Vagina (tissue), 2 donors: ENCODE measurements around the gene SKAP1. TPM values are rescaled to one million over a fixed set of nuclear protein-coding genes. Genes with fewer than 3 reads are reported as not detected.
"Not testable (repeated sequence)": the region's sequence is repeated elsewhere in the genome, so short reads cannot be mapped to it uniquely, and the experiment has no call there.

Source experiments
- DNase-seq, 2 donors: peaks; one replicate each; pipeline ENCODE4 v3.0.0-alpha.2; 2017; ENCODE audit errors: extremely low spot score in 2 of 2
- H3K27ac ChIP-seq: fragments of 200-600 bp; sonication (generic); one replicate; pipeline ENCODE4 v1.5.1; 2019
- H3K27me3 ChIP-seq: fragments of 200-600 bp; sonication (generic); one replicate; pipeline ENCODE4 v1.5.1; 2019
- H3K36me3 ChIP-seq, 2 donors: fragments of 200-600 bp; sonication (generic); one replicate each; pipeline ENCODE4 v1.5.1; 2017 to 2019
- H3K4me1 ChIP-seq: fragments of 200-600 bp; sonication (generic); one replicate; pipeline ENCODE4 v1.5.1; 2019
- H3K4me3 ChIP-seq, 2 donors: fragments of 200-600 bp; sonication (generic); 1 replicate in 1 of 2; 2 replicates in 1 of 2; pipeline ENCODE4 v1.5.1; 2016 to 2019
- H3K9me3 ChIP-seq: fragments of 200-600 bp; sonication (generic); one replicate; pipeline ENCODE4 v1.5.1; 2019
- POLR2A ChIP-seq, 2 donors: fragments of 450-650 bp; IDR thresholded peaks; one replicate each; pipeline ENCODE4 v1.6.1; 2017; ENCODE audit warnings: antibody characterized with exemption in 2 of 2, mild to moderate bottlenecking in 2 of 2, moderate library complexity in 2 of 2
- POLR2AphosphoS5 ChIP-seq, 2 donors: sonication (generic); formaldehyde crosslinking; IDR thresholded peaks; one replicate each; pipeline ENCODE4 v1.9.0; 2017; ENCODE audit warnings: antibody characterized with exemption in 2 of 2, mild to moderate bottlenecking in 2 of 2, low read depth in 1 of 2; ENCODE audit not compliant: insufficient read depth in 1 of 2
- intact Hi-C: fragments of 100-400 bp; cut with DNase I; formaldehyde crosslinking; loops from one replicate; pipeline ENCODE4 v1.15.1; 2023
- total RNA-seq: library from RNA; depleted of rRNA; stranded (reverse); fragments of >200 nt; gene quantifications from one replicate; pipeline ENCODE4 v1.2.3, GENCODE V29; 2016
- TF ChIP-seq, protein P1 (sequence below), 3 experiments: fragments of 450-650 bp in 2 of 3; fragments of 200-600 bp in 1 of 3; sonication (generic) in 1 of 3; IDR thresholded peaks; one replicate each; pipeline ENCODE4 v1.5.1; 2017 to 2019; ENCODE audit warnings: antibody characterized with exemption in 3 of 3, mild to moderate bottlenecking in 2 of 3, moderate library complexity in 2 of 3

SKAP1 gene
- total RNA-seq, 1 donor from 2014 or later: 5.6 TPM

DNA sequence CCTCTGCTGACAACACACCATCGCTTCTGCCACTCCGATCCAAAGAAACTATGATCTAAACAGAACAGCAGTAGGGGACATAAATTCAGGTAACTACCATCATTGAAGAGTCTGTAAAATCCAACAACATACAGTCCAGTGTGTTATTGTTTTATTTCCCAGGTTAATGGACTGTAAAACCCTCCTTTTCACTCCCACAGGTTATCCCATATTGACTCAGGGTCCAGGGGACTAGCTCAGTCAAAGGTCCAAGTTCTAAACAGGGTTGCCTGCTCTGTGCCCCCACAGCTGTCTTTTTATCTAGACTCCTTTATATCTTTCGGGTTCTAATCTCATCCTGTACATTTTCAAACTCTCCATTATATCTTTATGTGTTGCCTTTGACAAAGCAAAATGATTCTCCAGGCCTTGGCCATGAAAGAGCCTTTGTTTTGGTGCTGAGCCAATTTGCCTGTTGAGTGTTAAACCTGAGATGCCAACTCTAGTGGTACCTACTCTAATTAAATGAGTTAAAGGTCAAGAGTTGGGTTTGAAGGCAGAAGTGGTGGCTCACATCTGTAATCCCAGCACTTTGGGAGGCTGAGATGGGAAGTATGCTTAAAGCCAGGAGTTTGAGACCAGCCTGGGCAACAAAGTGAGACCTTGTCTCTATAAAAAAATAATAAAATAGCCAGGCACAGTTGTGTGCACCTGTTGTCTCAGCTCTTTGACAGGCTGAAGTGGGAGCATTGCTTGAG lies 242.0 kb downstream of the SKAP1 start:
- no peaks in the 10 kb centered on the region for H3K27me3 ChIP-seq
- no peak for DNase-seq
- no peak overlapping the region for H3K4me3 ChIP-seq
- intact Hi-C loops: no loop called here
- H3K36me3 ChIP-seq: no peaks in the 10 kb centered on the region
- no peaks in the 10 kb centered on the region for H3K4me1 ChIP-seq
- TF ChIP-seq POLR2A (IDR thresholded peaks at IDR 0.05): no peak
- TF ChIP-seq POLR2AphosphoS5 (IDR thresholded peaks at IDR 0.05; ENCODE audit: insufficient read depth in 1 of 2, low read depth in 1 of 2): no peak
- TF ChIP-seq, protein P1, sequence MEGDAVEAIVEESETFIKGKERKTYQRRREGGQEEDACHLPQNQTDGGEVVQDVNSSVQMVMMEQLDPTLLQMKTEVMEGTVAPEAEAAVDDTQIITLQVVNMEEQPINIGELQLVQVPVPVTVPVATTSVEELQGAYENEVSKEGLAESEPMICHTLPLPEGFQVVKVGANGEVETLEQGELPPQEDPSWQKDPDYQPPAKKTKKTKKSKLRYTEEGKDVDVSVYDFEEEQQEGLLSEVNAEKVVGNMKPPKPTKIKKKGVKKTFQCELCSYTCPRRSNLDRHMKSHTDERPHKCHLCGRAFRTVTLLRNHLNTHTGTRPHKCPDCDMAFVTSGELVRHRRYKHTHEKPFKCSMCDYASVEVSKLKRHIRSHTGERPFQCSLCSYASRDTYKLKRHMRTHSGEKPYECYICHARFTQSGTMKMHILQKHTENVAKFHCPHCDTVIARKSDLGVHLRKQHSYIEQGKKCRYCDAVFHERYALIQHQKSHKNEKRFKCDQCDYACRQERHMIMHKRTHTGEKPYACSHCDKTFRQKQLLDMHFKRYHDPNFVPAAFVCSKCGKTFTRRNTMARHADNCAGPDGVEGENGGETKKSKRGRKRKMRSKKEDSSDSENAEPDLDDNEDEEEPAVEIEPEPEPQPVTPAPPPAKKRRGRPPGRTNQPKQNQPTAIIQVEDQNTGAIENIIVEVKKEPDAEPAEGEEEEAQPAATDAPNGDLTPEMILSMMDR (IDR thresholded peaks at IDR 0.05): no peak
- H3K9me3 ChIP-seq: no peaks in the 10 kb centered on the region
- H3K27ac ChIP-seq: no peak overlapping the region

DNA sequence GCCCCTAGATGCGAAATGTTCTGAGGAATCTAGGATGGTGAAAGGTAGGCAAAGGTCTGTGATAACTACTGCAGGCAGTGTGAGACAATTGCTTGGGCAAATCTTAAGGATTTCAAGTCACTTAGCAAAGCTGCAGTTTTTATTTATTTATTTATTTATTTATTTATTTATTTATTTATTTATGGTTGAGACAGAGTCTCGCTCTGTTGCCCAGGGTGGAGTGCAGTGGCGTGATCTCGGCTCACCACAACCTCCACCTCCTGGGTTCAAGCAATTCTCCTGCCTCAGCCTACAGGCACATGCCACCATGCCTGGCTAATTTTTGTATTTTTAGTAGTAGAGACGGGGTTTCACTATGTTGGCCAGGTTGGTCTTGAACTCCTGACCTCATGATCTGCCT lies 243.7 kb downstream of the SKAP1 start:
- H3K4me1 ChIP-seq, H3K36me3 ChIP-seq, H3K27me3 ChIP-seq, H3K9me3 ChIP-seq, DNase-seq, H3K27ac ChIP-seq, H3K4me3 ChIP-seq: not testable (repeated sequence)
- intact Hi-C loops: loop anchor here (1.0 kb wide), 1 partner anchor 39 kb away; no protein-coding TSS in a partner anchor

DNA sequence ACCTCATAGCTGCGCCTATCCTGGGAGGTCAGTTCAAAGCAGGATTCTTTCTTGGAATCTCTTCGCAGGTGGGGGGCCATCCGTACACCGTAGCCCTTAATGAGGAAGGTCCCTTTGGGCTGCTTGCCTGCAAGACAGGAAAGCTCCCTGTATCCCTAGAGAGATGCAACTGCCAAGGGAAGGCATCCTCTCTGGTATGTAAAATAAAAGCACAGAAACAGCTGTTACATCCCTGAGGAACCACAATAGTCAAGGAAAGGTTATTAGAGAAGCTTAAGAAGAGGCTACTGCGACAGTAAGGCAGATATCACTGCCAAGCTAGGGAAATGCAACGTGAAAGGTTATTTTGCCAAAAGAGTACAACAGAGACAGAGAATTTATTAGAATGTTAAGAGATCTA lies 245.3 kb downstream of the SKAP1 start:
- Histone ChIP-seq H3K4me1 (no peaks in the 10 kb centered on the region), H3K4me3 (no peak overlapping the region), H3K27me3 (no peaks in the 10 kb centered on the region), H3K36me3 (no peaks in the 10 kb centered on the region), H3K27ac (no peak overlapping the region), H3K9me3 (no peaks in the 10 kb centered on the region)
- no peak for TF ChIP-seq POLR2A (IDR thresholded peaks at IDR 0.05)
- TF ChIP-seq POLR2AphosphoS5 (IDR thresholded peaks at IDR 0.05; ENCODE audit: insufficient read depth in 1 of 2, low read depth in 1 of 2): no peak
- TF ChIP-seq, protein P1 (IDR thresholded peaks at IDR 0.05): no peak
- intact Hi-C loops: no loop called here
- no peak for DNase-seq

DNA sequence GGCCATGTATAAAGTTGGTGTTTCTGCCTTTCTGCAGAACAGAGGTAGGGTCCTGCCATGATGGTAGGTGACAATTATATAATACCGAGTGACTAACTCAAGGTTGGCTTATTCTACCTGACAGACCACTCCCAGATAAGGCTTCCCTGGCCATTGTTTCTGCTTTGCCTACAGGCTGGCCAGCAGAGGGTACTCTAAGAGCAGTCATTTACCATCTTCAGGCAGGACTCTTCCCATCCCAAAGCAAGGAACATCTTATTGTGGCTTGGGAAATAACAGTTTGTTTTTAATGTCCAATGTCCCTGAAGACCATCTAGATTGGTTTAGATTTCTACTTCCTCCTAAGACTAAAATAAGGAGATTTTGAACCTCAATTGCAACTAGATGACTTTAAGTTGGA lies 248.4 kb downstream of the SKAP1 start:
- TF ChIP-seq POLR2A (IDR thresholded peaks at IDR 0.05): no peak
- TF ChIP-seq, protein P1 (IDR thresholded peaks at IDR 0.05): no peak
- no peak for TF ChIP-seq POLR2AphosphoS5 (IDR thresholded peaks at IDR 0.05; ENCODE audit: insufficient read depth in 1 of 2, low read depth in 1 of 2)

DNA sequence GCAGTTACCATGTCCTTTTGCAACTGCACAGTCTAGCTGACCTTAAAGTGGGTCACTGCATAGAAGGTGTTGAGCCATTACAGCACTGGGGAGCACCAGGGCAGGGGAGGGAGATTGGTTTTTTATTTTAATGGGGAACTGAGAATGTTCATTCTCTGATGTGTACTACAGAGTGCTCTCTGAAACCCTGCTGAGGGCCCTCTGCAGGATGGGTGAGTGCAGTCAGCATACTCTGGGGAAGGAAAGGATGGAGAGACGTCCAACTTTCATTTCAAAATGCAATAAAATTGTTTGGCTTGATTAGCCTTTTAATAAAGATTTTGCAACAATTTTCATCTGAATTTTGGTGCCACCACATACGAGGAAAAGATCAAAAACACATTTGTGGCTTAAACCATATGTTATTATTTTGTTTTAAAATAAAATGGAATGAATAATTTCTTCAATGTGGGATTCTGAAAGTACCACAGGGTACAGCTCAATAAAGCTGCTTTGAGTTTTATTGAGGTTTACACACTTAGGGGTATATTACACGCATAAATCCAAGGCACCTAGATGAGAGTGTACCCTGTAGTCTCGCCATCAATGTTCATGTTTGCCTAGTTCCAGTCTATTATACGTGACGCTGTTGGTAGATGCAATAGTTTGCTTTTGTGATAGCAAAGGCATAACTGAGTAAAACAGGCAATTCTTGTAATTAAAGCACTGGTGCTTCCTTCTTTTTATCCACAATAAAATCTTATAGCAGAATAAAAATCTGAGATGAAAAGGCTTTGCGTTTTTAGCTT lies 249.0 kb downstream of the SKAP1 start:
- intact Hi-C loops: no loop called here
- Histone ChIP-seq H3K27ac (no peak overlapping the region), H3K27me3 (no peaks in the 10 kb centered on the region), H3K4me1 (no peaks in the 10 kb centered on the region), H3K9me3 (no peaks in the 10 kb centered on the region), H3K4me3 (no peak overlapping the region), H3K36me3 (no peaks in the 10 kb centered on the region)
- no peak for DNase-seq
- TF ChIP-seq POLR2A (IDR thresholded peaks at IDR 0.05) (no peak), POLR2AphosphoS5 (IDR thresholded peaks at IDR 0.05; ENCODE audit: insufficient read depth in 1 of 2, low read depth in 1 of 2) (no peak)
- TF ChIP-seq, protein P1 (IDR thresholded peaks at IDR 0.05): no peak

More for the DNA sequence above, 248.4 kb downstream of the SKAP1 start:
- H3K36me3 ChIP-seq: no peaks in the 10 kb centered on the region
- H3K4me3 ChIP-seq: no peak overlapping the region
- no peaks in the 10 kb centered on the region for H3K9me3 ChIP-seq
- no peaks in the 10 kb centered on the region for H3K4me1 ChIP-seq
- no peak overlapping the region for H3K27ac ChIP-seq
- no peaks in the 10 kb centered on the region for H3K27me3 ChIP-seq
- intact Hi-C loops: no loop called here
- DNase-seq: no peak
